ENCODE data around the gene ADCY10. TPM values are rescaled to one million over a fixed set of nuclear protein-coding genes. Genes with fewer than 3 reads are reported as not detected.
A peak's percentile ranks its signal among the peaks of the same experiment; 100 is the strongest.

Gene ADCY10
- total RNA-seq, 1 donor from 2014 or later: 1.9 TPM

DNA sequence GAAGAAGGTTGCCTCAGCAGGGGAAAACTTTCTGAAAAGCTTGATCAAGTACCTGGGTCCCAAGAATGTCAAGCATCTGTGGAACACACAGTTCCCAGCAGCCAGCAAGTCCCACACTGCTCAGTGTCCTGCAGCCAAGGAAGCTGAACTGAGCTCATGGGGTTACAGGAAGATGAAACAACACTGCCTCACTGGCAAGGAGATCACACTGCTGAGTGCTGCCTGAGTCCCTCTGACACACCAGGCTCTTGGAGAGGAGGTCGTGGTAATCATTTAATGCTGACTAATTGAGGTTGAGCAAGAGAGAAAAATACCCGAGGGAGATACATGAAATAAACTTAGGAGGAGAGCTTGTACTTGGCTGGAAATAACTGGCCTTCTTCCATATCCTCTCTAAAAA, 116.9 kb downstream of the ADCY10 start:
- Histone ChIP-seq H3K27me3 (no peaks in the 10 kb centered on the region), H3K4me3 (peak overlapping the region; percentile 9 to 24), H3K4me1 (peaks cover 0 to 22% of the 10 kb centered on the region in 2 donors), H3K36me3 (no peaks in the 10 kb centered on the region), H3K27ac (peak overlapping the region; percentile 71 to 77), H3K9me3 (no peaks in the 10 kb centered on the region)
- peak; percentile 68 to 95 for DNase-seq (ENCODE audit: low spot score in 2 of 2)
- intact Hi-C loops (cut with DNase I): loop anchor here (1.0 to 5.0 kb wide), 3 partner anchors 76 to 245 kb away; partner anchors contain the start of genes CREG1, DCAF6 and MPZL1
- TF ChIP-seq, protein P1, sequence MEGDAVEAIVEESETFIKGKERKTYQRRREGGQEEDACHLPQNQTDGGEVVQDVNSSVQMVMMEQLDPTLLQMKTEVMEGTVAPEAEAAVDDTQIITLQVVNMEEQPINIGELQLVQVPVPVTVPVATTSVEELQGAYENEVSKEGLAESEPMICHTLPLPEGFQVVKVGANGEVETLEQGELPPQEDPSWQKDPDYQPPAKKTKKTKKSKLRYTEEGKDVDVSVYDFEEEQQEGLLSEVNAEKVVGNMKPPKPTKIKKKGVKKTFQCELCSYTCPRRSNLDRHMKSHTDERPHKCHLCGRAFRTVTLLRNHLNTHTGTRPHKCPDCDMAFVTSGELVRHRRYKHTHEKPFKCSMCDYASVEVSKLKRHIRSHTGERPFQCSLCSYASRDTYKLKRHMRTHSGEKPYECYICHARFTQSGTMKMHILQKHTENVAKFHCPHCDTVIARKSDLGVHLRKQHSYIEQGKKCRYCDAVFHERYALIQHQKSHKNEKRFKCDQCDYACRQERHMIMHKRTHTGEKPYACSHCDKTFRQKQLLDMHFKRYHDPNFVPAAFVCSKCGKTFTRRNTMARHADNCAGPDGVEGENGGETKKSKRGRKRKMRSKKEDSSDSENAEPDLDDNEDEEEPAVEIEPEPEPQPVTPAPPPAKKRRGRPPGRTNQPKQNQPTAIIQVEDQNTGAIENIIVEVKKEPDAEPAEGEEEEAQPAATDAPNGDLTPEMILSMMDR (IDR thresholded peaks at IDR 0.05): no peak

DNA sequence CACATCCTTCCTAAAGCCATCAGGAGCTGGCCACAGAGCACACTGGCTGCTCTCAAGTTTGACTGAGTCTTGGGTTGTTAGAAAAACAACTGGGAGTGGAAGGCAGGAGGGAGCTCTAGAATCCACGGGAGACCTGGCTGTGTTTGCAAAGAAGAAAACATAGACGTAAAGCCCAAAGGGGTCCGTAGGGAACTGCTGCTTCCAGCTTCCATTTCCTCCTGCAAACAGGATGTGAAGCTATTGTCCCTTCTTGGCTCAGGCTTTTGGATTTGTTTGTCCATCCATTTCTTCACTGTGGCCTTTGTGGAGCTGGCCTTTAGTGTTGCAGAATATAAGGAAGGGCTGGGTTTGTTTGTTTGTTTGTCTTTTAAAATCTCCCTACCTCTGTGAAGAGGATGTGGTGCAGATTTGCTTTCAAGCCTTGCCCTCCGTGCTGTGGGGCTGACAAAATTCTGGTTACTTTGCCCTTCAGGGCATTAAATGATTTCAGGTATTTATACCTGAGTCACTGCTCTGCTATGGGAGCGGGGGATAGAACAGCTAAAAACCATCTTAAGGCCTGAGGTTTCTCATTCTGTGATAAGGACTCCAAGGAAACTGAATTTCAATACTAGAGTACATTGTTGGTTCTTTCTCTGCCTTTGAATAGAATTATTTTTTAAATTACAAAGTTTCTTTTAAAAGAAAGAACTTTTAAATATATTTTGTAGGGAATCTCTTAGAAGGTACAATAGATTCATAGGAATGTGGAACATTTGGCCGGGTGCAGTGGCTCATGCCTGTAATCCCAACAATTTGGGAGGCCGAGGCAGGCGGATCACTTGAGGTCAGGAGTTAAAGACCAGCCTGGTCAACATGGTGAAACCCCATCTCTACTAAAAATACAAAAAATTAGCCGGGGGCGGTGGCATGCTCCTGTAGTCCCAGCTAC, 117.9 kb downstream of the ADCY10 start:
- H3K27me3 ChIP-seq: no peaks in the 10 kb centered on the region
- no peaks in the 10 kb centered on the region for H3K36me3 ChIP-seq
- intact Hi-C loops (cut with DNase I): loop anchor here (5.0 kb wide), 1 partner anchor 244 kb away; the partner anchor contains the start of gene CREG1
- H3K9me3 ChIP-seq: no peaks in the 10 kb centered on the region
- H3K4me1 ChIP-seq: peaks cover 0 to 22% of the 10 kb centered on the region in 2 donors
- peak overlapping the region in 1 of 2 donors; percentile 9 for H3K4me3 ChIP-seq
- H3K27ac ChIP-seq: peak overlapping the region; percentile 71 to 77
- DNase-seq (ENCODE audit: low spot score in 2 of 2): no peak
- TF ChIP-seq, protein P1 (IDR thresholded peaks at IDR 0.05): no peak

DNA sequence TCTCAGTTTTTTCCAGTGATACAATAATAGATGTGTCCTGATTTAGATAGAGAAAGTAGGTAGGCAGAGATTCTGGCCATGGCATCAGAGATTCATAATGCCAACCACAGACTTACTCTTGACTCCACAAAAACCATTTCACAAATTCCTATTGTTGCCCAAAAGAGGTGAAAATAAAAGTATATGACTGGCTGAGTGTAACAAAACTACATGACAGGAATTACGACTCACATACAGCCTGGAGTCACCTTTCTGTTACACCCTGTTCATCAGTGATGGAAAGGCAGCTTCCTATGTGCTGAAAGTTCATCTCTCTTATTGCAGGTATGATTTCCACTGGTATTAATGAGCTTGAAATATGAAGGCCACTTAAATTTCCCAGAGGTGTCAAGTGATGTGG, 119.9 kb downstream of the ADCY10 start:
- Histone ChIP-seq H3K4me3 (no peak overlapping the region), H3K27ac (no peak overlapping the region), H3K36me3 (peaks cover 10 to 11% of the 10 kb centered on the region in 2 donors), H3K9me3 (no peaks in the 10 kb centered on the region), H3K27me3 (no peaks in the 10 kb centered on the region), H3K4me1 (peaks cover 0 to 22% of the 10 kb centered on the region in 2 donors)
- no peak for DNase-seq (ENCODE audit: low spot score in 2 of 2)
- TF ChIP-seq, protein P1 (IDR thresholded peaks at IDR 0.05): no peak
- intact Hi-C loops (cut with DNase I): no loop called here

DNA sequence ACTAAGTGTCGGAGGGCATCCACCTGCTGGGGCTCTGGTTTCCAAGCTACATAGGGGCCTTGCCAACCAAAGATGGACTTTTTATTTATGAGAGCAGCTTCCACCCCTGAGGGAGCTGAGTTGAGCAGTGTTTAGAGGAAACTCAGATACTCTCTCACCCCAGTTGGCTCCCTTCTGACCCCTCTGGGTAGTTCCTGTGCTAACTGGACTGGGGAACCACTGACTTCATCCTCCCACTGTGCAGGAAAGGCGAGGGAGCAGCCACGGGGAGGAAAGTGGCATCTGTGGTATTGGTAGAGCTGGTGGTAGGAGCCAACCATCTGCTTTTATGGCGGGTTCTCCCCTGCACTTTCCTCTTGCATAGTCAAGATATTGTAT, 121.8 kb downstream of the ADCY10 start:
- H3K36me3 ChIP-seq: peaks cover 17 to 26% of the 10 kb centered on the region in 2 donors
- no peak overlapping the region for H3K27ac ChIP-seq
- TF ChIP-seq, protein P1 (IDR thresholded peaks at IDR 0.05): no peak
- H3K4me1 ChIP-seq: peaks cover 0 to 22% of the 10 kb centered on the region in 2 donors
- intact Hi-C loops (cut with DNase I): no loop called here
- H3K4me3 ChIP-seq: no peak overlapping the region
- no peak for DNase-seq (ENCODE audit: low spot score in 2 of 2)
- H3K27me3 ChIP-seq: no peaks in the 10 kb centered on the region
- H3K9me3 ChIP-seq: no peaks in the 10 kb centered on the region

DNA sequence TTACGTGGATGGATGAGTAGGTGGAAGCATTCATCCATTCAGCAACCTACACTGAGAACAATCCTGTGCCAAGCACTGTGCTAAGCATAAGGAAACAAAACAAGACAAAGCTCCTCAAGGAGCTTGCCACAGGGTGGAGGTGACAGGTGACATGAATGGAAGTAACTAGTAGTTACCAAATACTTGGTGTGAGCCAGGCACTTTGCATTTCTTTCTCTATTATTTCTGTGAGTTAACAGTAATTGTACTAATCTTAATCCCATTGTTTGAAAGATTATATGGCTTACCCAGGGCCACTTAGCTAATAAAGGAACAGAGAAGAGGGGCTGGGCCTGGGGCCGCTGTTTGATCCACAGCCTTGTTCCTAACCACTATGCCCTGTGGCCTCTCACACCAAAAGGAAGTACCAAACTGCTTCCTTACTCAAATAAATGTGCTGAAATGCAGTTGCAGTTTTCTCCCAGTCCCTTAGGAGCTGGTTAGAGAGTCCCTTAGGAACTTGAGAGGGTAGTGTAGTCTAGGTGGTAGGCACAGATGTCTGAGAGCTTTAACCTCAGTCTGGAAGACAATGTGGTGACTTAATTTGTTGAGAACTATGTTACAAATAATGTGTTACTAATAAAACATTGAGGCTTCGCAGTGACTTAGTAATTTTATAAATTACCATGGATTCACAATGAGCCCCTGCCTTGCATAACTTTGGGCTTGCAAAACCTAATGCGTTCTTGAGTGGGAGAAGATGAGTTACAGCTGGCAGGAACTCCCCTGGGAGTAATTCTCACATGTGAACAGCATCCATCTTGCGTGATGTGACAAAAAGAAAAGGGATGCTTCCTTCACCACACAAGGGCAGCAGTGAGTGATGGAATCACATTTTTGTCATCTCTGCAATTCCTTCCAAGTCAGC, 122.4 kb downstream of the ADCY10 start:
- no peak for DNase-seq (ENCODE audit: low spot score in 2 of 2)
- Histone ChIP-seq H3K9me3 (no peaks in the 10 kb centered on the region), H3K4me1 (peaks cover 0 to 18% of the 10 kb centered on the region in 2 donors), H3K27me3 (no peaks in the 10 kb centered on the region), H3K36me3 (peaks cover 17 to 30% of the 10 kb centered on the region in 2 donors), H3K4me3 (no peak overlapping the region), H3K27ac (peak overlapping the region in 1 of 2 donors; percentile 43)
- TF ChIP-seq, protein P1 (IDR thresholded peaks at IDR 0.05): no peak
- intact Hi-C loops (cut with DNase I): no loop called here

Data from ascending aorta (tissue), 2 donors.